H9 (cell line): Measurements from ENCODE around the gene ABLIM1. TPM values are rescaled to one million over a fixed set of nuclear protein-coding genes. Genes with fewer than 3 reads are reported as not detected.
A peak's percentile ranks its signal among the peaks of the same experiment; 100 is the strongest.

Experiments
- DNase-seq: peaks from one replicate; pipeline ENCODE4 v3.0.0-alpha.2; 2017
- H2AFZ ChIP-seq: one replicate; pipeline ENCODE4 v1.6.1; 2013; ENCODE audit warnings: mild to moderate bottlenecking, low read length, control low read depth, moderate library complexity
- H2AK5ac ChIP-seq: 2 replicates; pipeline ENCODE4 v1.6.1; 2013; ENCODE audit warnings: low read length, control low read depth, mixed read lengths; ENCODE audit not compliant: insufficient read length
- H2BK120ac ChIP-seq: one replicate; pipeline ENCODE4 v1.6.1; 2013; ENCODE audit warnings: low read depth, mild to moderate bottlenecking, low read length, control low read depth, inconsistent platforms; ENCODE audit not compliant: poor library complexity, severe bottlenecking
- H2BK12ac ChIP-seq: 2 replicates; pipeline ENCODE4 v1.6.1; 2013; ENCODE audit warnings: low read length, control low read depth, mixed read lengths, low read depth; ENCODE audit not compliant: insufficient read length
- H2BK15ac ChIP-seq: 2 replicates; pipeline ENCODE4 v1.6.1; 2013; ENCODE audit warnings: low read depth, low read length, control low read depth
- H2BK20ac ChIP-seq: one replicate; pipeline ENCODE4 v1.6.1; 2013; ENCODE audit warnings: low read depth, mild to moderate bottlenecking, low read length, control low read depth, inconsistent platforms; ENCODE audit not compliant: poor library complexity, severe bottlenecking
- H2BK5ac ChIP-seq: 2 replicates; pipeline ENCODE4 v1.6.1; 2013; ENCODE audit warnings: low read length, control low read depth, mixed read lengths; ENCODE audit not compliant: insufficient read length
- H3K14ac ChIP-seq: 2 replicates; pipeline ENCODE4 v1.6.1; 2013; ENCODE audit warnings: low read length, control low read depth; ENCODE audit not compliant: insufficient read depth
- H3K18ac ChIP-seq: 2 replicates; pipeline ENCODE4 v1.6.1; 2013; ENCODE audit warnings: low read depth, mild to moderate bottlenecking, mixed read lengths, low read length, control low read depth; ENCODE audit not compliant: insufficient read length
- H3K23ac ChIP-seq: 2 replicates; pipeline ENCODE4 v1.6.1; 2013; ENCODE audit warnings: low read length, control low read depth, mixed read lengths, low read depth; ENCODE audit not compliant: insufficient read length
- H3K23me2 ChIP-seq: 2 replicates; pipeline ENCODE4 v1.6.1; 2013; ENCODE audit warnings: low read depth, mild to moderate bottlenecking, mixed read lengths, low read length, control low read depth; ENCODE audit not compliant: insufficient read length, poor library complexity, severe bottlenecking
- H3K27ac ChIP-seq: 2 replicates; pipeline ENCODE4 v1.5.1; 2013; ENCODE audit warnings: low read length, control low read depth, mixed read lengths, low read depth; ENCODE audit not compliant: insufficient read length
- H3K27me3 ChIP-seq: 2 replicates; pipeline ENCODE4 v1.6.1; 2013; ENCODE audit warnings: low read length, control low read depth, inconsistent platforms; ENCODE audit not compliant: insufficient read depth
- H3K4ac ChIP-seq: 2 replicates; pipeline ENCODE4 v1.6.1; 2013; ENCODE audit warnings: low read depth, mild to moderate bottlenecking, control low read depth, inconsistent platforms, low read length, moderate library complexity
- H3K4me1 ChIP-seq: 2 replicates; pipeline ENCODE4 v1.6.1; 2013; ENCODE audit warnings: low read length, control low read depth, inconsistent platforms; ENCODE audit not compliant: insufficient read depth
- H3K4me2 ChIP-seq: 2 replicates; pipeline ENCODE4 v1.6.1; 2013; ENCODE audit warnings: low read length, control low read depth, mixed read lengths; ENCODE audit not compliant: insufficient read length, insufficient read depth
- H3K56ac ChIP-seq: 2 replicates; pipeline ENCODE4 v1.6.1; 2013; ENCODE audit warnings: low read depth, mild to moderate bottlenecking, mixed read lengths, low read length, control low read depth; ENCODE audit not compliant: insufficient read length
- H3K79me1 ChIP-seq: 2 replicates; pipeline ENCODE4 v1.6.1; 2013; ENCODE audit warnings: low read depth, mild to moderate bottlenecking, moderate library complexity, low read length, control low read depth, inconsistent platforms; ENCODE audit not compliant: insufficient read depth, poor library complexity, severe bottlenecking
- H3K79me2 ChIP-seq: 2 replicates; pipeline ENCODE4 v1.6.1; 2013; ENCODE audit warnings: low read length, control low read depth, inconsistent platforms; ENCODE audit not compliant: insufficient read depth
- H3K9ac ChIP-seq: 2 replicates; pipeline ENCODE4 v1.6.1; 2013; ENCODE audit warnings: low read length, control low read depth, mixed read lengths; ENCODE audit not compliant: insufficient read length; ENCODE audit errors: extremely low read depth
- H3K9me3 ChIP-seq: one replicate; pipeline ENCODE4 v1.6.1; 2013; ENCODE audit warnings: low read depth, low read length, inconsistent platforms; ENCODE audit not compliant: control insufficient read depth
- H3T11ph ChIP-seq: one replicate; pipeline ENCODE4 v1.6.1; 2013; ENCODE audit warnings: mild to moderate bottlenecking, low read length, control low read depth, inconsistent platforms
- H4K20me1 ChIP-seq: one replicate; pipeline ENCODE4 v1.6.1; 2013; ENCODE audit not compliant: control insufficient read depth, insufficient read length, insufficient read depth
- H4K5ac ChIP-seq: 2 replicates; pipeline ENCODE4 v1.6.1; 2013; ENCODE audit warnings: low read depth, mild to moderate bottlenecking, mixed read lengths, low read length, control low read depth; ENCODE audit not compliant: insufficient read length
- H4K8ac ChIP-seq: replicated peaks from 2 replicates; pipeline ENCODE4 v1.6.1; 2013; ENCODE audit warnings: low read length, control low read depth, mixed read lengths, low read depth; ENCODE audit not compliant: insufficient read length
- H4K91ac ChIP-seq: 2 replicates; pipeline ENCODE4 v1.6.1; 2013; ENCODE audit warnings: low read depth, mild to moderate bottlenecking, moderate library complexity, mixed read lengths, low read length, control low read depth; ENCODE audit not compliant: insufficient read length
- H3K27ac Mint-ChIP-seq, 3 experiments: 2 replicates in 2 of 3; 3 replicates in 1 of 3; pipeline ENCODE4 v1.8.0; 2020 to 2021; ENCODE audit warnings: mixed read lengths in 3 of 3, mild to moderate bottlenecking in 1 of 3, moderate library complexity in 1 of 3
- H3K27me3 Mint-ChIP-seq: 2 replicates; pipeline ENCODE4 v1.8.0; 2021; ENCODE audit warnings: low read depth, mild to moderate bottlenecking, moderate library complexity, mixed read lengths
- H3K36me3 Mint-ChIP-seq, 3 experiments: 2 replicates in 2 of 3; 3 replicates in 1 of 3; pipeline ENCODE4 v1.8.0; 2020 to 2021; ENCODE audit warnings: low read depth in 3 of 3, mixed read lengths in 3 of 3; ENCODE audit not compliant: insufficient read depth in 1 of 3
- H3K4me1 Mint-ChIP-seq, 2 experiments: 2 replicates each; pipeline ENCODE4 v1.8.0; 2020; ENCODE audit warnings: mixed read lengths in 2 of 2
- H3K4me3 Mint-ChIP-seq, 2 experiments: 2 replicates in 1 of 2; 3 replicates in 1 of 2; pipeline ENCODE4 v1.8.0; 2020 to 2021; ENCODE audit warnings: mild to moderate bottlenecking in 2 of 2, mixed read lengths in 2 of 2, moderate library complexity in 1 of 2
- H3K9me3 Mint-ChIP-seq, 2 experiments: 2 replicates in 1 of 2; 3 replicates in 1 of 2; pipeline ENCODE4 v1.8.0; 2020; ENCODE audit warnings: mild to moderate bottlenecking in 2 of 2, mixed read lengths in 2 of 2, moderate library complexity in 1 of 2
- CTCF ChIP-seq: fragments of 200-600 bp; sonication (generic); conservative IDR thresholded peaks from 3 replicates; pipeline ENCODE4 v1.8.0; 2021; ENCODE audit warnings: antibody characterized with exemption, mild to moderate bottlenecking
- WGBS: extraction: QIAGEN DNeasy Blood & Tissue Kit; methylation state at CpG from one replicate; pipeline ENCODE4 v1.1.7; 2013; ENCODE audit warnings: missing lambda C conversion rate, low lambda C conversion rate, mixed read lengths; ENCODE audit not compliant: insufficient read length; ENCODE audit errors: extremely low coverage; 5-methylcytosine and 5-hydroxymethylcytosine counted together
- total RNA-seq: library from RNA; stranded (reverse); gene quantifications from 2 replicates; pipeline ENCODE4 v1.2.1, GENCODE V29; 2021

ABLIM1 gene
- total RNA-seq, 1 experiment from 2014 or later: 32.1 TPM

GRCh38 chr10:114404171-114405010 is 253.7 kb downstream of the ABLIM1 start, which contains the start of gene AFAP1L2:
Gene AFAP1L2, minus strand, starts transcription at chr10:114404502. Its CDS starts 47 bp downstream, at chr10:114404455.
- Mint-ChIP-seq H3K9me3 (peaks cover 2 to 5% of the 10 kb centered on the region in 2 experiments; a peak in 2 of 5 replicates), H3K4me1 (peaks cover 27 to 35% of the 10 kb centered on the region in 2 experiments), H3K27me3 (peaks cover 87% of the 10 kb centered on the region), H3K36me3 (no peaks in the 10 kb centered on the region), H3K4me3 (peak within 1 kb of the TSS; percentile 73 to 89), H3K27ac (no peak within 1 kb of the TSS)
- Histone ChIP-seq H2BK20ac (no peak within 1 kb of the TSS), H3T11ph (no peak within 1 kb of the TSS), H3K18ac (no peak within 1 kb of the TSS), H2BK12ac (no peak within 1 kb of the TSS), H2BK15ac (no peak within 1 kb of the TSS), H2BK120ac (no peak within 1 kb of the TSS), H3K4me1 (peaks cover 5% of the 10 kb centered on the region; the same call in 1 of the 2 replicates), H3K27me3 (no peaks in the 10 kb centered on the region; the same call in 1 of the 2 replicates), H4K8ac (no peak within 1 kb of the TSS), H3K4me2 (peak within 1 kb of the TSS; percentile 78), H3K4ac (no peak within 1 kb of the TSS), H3K27ac (no peak within 1 kb of the TSS), H4K91ac (no peak within 1 kb of the TSS), H3K79me1 (no peaks in the 10 kb centered on the region), H4K5ac (no peak within 1 kb of the TSS), H2AFZ (no peak within 1 kb of the TSS), H3K23ac (no peak within 1 kb of the TSS), H3K23me2 (peaks cover 24% of the 10 kb centered on the region), H3K14ac (no peak within 1 kb of the TSS; the same call in none of the 2 replicates), H3K9me3 (no peaks in the 10 kb centered on the region), H3K9ac (no peak within 1 kb of the TSS), H2BK5ac (no peak within 1 kb of the TSS), H2AK5ac (no peak within 1 kb of the TSS), H3K79me2 (no peaks in the 10 kb centered on the region), H3K56ac (no peak within 1 kb of the TSS), H4K20me1 (no peaks in the 10 kb centered on the region)
- TF ChIP-seq CTCF: no peak
- DNase-seq: peak; percentile 58
- no CpG with 5 or more reads among the region's 88 CpGs for WGBS
